Measurements from ENCODE around the gene TRAPPC6A. TPM values are rescaled to one million over a fixed set of nuclear protein-coding genes. Genes with fewer than 3 reads are reported as not detected.

TRAPPC6A gene
- total and polyA plus RNA-seq, 2 donors (not counting 1 experiment from before 2014, with no cell fraction given): 40.3 to 79.0 TPM

DNA sequence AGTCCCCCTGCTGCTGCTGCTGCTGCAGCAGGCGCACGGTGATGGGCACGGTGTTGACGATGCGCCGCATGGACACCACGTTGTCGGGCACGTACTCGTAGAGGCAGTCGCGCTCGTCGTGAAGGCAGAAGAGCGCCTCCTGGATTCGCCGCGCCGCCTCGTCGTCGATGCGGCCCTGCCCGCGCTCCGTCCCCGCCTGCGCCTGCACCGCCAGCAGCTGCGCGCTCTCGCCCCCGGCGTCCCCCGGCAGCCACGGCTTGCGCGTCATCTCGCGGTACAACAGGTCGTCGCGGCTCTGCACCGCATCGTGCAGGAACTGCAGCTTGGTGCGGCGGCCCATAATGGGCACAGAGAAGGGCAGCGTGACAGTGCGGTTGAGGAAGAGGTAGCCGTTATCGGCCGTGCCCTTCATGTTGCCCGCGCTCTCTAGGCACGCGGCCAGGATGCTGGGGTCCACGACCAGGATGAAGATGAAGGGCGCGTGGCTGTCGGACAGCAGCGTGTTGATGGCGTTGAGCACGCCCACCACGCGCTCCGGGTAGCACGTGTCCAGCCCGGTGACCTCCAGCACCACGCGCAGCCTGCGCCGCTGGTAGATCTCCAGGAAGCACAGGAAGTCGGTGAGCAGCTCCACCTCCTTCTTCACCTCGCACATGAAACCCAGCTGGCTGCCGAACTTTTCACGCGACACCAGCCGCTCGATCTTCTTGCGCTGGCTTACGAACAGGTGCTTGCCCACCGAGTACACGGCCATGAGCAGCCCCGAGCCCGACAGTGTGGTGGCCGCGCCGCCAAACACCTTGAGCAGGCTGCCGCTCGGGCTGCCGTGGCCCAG is 25.3 kb downstream of the TRAPPC6A start:
- H3K36me3 ChIP-seq (replicated peaks in 1 of 2; ENCODE audit: control extremely low read depth in 1 of 2, control insufficient read depth in 1 of 2, extremely low read depth in 1 of 2, insufficient read depth in 2 of 2, low read length in 1 of 2): no peaks in the 10 kb centered on the region
- peak overlapping the region; percentile 55 for H3K9ac ChIP-seq (ENCODE audit: low read length)
- H3K4me3 ChIP-seq (ENCODE audit: control extremely low read depth in 1 of 5, extremely low read depth in 1 of 5, insufficient read depth in 1 of 5, low read depth in 2 of 5, low read length in 4 of 5): peak overlapping the region in 4 of 5 experiments; percentile 38 to 51 (median 48)
- intact Hi-C loops (cut with micrococcal nuclease): loop anchor here (2.0 kb wide), 1 partner anchor 16 kb away; no protein-coding TSS in a partner anchor
- no peak for TF ChIP-seq EZH2 (IDR thresholded peaks at IDR 0.05; ENCODE audit: borderline replicate concordance, insufficient read depth, low read depth, low read length, poor library complexity, severe bottlenecking)
- TF ChIP-seq, protein P1, sequence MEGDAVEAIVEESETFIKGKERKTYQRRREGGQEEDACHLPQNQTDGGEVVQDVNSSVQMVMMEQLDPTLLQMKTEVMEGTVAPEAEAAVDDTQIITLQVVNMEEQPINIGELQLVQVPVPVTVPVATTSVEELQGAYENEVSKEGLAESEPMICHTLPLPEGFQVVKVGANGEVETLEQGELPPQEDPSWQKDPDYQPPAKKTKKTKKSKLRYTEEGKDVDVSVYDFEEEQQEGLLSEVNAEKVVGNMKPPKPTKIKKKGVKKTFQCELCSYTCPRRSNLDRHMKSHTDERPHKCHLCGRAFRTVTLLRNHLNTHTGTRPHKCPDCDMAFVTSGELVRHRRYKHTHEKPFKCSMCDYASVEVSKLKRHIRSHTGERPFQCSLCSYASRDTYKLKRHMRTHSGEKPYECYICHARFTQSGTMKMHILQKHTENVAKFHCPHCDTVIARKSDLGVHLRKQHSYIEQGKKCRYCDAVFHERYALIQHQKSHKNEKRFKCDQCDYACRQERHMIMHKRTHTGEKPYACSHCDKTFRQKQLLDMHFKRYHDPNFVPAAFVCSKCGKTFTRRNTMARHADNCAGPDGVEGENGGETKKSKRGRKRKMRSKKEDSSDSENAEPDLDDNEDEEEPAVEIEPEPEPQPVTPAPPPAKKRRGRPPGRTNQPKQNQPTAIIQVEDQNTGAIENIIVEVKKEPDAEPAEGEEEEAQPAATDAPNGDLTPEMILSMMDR (IDR thresholded peaks at IDR 0.05): no peak
- H3K9me3 Mint-ChIP-seq (ENCODE audit: insufficient read depth): no peaks in the 10 kb centered on the region
- no peak overlapping the region for H3K27ac ChIP-seq (ENCODE audit: low read length in 2 of 2)
- peaks cover 22 to 29% of the 10 kb centered on the region in 2 donors for H3K4me1 ChIP-seq (ENCODE audit: control insufficient read depth in 2 of 2, insufficient read depth in 2 of 2, low read length in 2 of 2)
- H3K27me3 Mint-ChIP-seq: peaks cover 27% of the 10 kb centered on the region
- WGBS (ENCODE audit: insufficient coverage): 5% methylated on average over 91 of the region's 91 CpGs
- H3K27me3 ChIP-seq (replicated peaks in 1 of 4; ENCODE audit: control extremely low read depth in 1 of 4, control insufficient read depth in 3 of 4, insufficient read depth in 4 of 4, low read length in 3 of 4): peaks cover 0 to 42% (median 12%) of the 10 kb centered on the region in 4 experiments
- POLR2A ChIA-PET: no interaction called here
- CTCF ChIA-PET: interaction anchor here (1.0 to 1.5 kb wide), 2 partner anchors 11 to 96 kb away, joined by 3 to 4 read pairs; no protein-coding TSS in a partner anchor
- H3K4me2 ChIP-seq (replicated peaks; ENCODE audit: low read depth, low read length, poor library complexity, severe bottlenecking): peak overlapping the region; percentile 94
- peak overlapping the region; percentile 82 for H2AFZ ChIP-seq (ENCODE audit: insufficient read depth, low read depth, low read length, poor library complexity, severe bottlenecking)
- peaks cover 0 to 22% (median 0%) of the 10 kb centered on the region in 3 donors for H3K9me3 ChIP-seq (ENCODE audit: control extremely low read depth in 1 of 3, control insufficient read depth in 2 of 3, insufficient read depth in 1 of 3, low read length in 2 of 3)
- no peaks in the 10 kb centered on the region for H4K20me1 ChIP-seq (ENCODE audit: control insufficient read depth, insufficient read depth, low read length, poor library complexity, severe bottlenecking)
- DNase-seq: peak; percentile 70
- no peaks in the 10 kb centered on the region for H3K79me2 ChIP-seq (ENCODE audit: control insufficient read depth, insufficient read depth, low read length)
- peak overlapping the region; percentile 70 for H3K27ac Mint-ChIP-seq
- H3K4me3 Mint-ChIP-seq: peak overlapping the region; percentile 90
- peaks cover 18% of the 10 kb centered on the region for H3K4me1 Mint-ChIP-seq
- ATAC-seq (ENCODE audit: low read depth): peak; percentile 64
